Activated T-cell treated with anti-CD3 and anti-CD28 coated beads, Interleukin-2, amount 50 U/mL, for 72 hours (primary cell): Measurements from ENCODE around the gene PXDN. TPM values are rescaled to one million over a fixed set of nuclear protein-coding genes. Genes with fewer than 3 reads are reported as not detected.
"Not testable (repeated sequence)": the region's sequence is repeated elsewhere in the genome, so short reads cannot be mapped to it uniquely, and the experiment has no call there.

Experiments
- ATAC-seq, 2 donors: fragments of 150-1000 bp; cut with Tn5 transposase; replicated peaks in 1 of 2; 2 replicates each; pipeline ENCODE4 v1.10.0; 2021; ENCODE audit warnings: moderate library complexity in 2 of 2, mild to moderate bottlenecking in 1 of 2
- DNase-seq, 2 donors: peaks; one replicate each; pipeline ENCODE4 v3.0.0; 2021 to 2022; ENCODE audit warnings: mixed read lengths in 1 of 2
- H3K27ac Mint-ChIP-seq: one replicate; pipeline ENCODE4 v1.8.0; 2022; ENCODE audit warnings: mild to moderate bottlenecking, moderate library complexity, mixed read lengths
- H3K27me3 Mint-ChIP-seq: one replicate; pipeline ENCODE4 v1.8.0; 2022; ENCODE audit warnings: low read depth, mixed read lengths
- H3K36me3 Mint-ChIP-seq, 2 donors: one replicate each; pipeline ENCODE4 v1.8.0; 2022; ENCODE audit warnings: mixed read lengths in 2 of 2, mild to moderate bottlenecking in 1 of 2; ENCODE audit not compliant: insufficient read depth in 2 of 2
- H3K4me1 Mint-ChIP-seq: one replicate; pipeline ENCODE4 v1.8.0; 2022; ENCODE audit warnings: low read depth, mixed read lengths
- H3K4me3 Mint-ChIP-seq, 2 donors: one replicate each; pipeline ENCODE4 v1.8.0; 2022; ENCODE audit warnings: mild to moderate bottlenecking in 2 of 2, mixed read lengths in 2 of 2, moderate library complexity in 2 of 2
- H3K9me3 Mint-ChIP-seq, 2 donors: one replicate each; pipeline ENCODE4 v1.8.0; 2022; ENCODE audit warnings: mixed read lengths in 2 of 2
- total RNA-seq, 2 donors: library from RNA; stranded (reverse); gene quantifications; one replicate each; pipeline ENCODE4 v1.2.3, GENCODE V29; 2022

The PXDN gene
- total RNA-seq, 2 donors from 2014 or later = 0.25 to 1.8 TPM

DNA sequence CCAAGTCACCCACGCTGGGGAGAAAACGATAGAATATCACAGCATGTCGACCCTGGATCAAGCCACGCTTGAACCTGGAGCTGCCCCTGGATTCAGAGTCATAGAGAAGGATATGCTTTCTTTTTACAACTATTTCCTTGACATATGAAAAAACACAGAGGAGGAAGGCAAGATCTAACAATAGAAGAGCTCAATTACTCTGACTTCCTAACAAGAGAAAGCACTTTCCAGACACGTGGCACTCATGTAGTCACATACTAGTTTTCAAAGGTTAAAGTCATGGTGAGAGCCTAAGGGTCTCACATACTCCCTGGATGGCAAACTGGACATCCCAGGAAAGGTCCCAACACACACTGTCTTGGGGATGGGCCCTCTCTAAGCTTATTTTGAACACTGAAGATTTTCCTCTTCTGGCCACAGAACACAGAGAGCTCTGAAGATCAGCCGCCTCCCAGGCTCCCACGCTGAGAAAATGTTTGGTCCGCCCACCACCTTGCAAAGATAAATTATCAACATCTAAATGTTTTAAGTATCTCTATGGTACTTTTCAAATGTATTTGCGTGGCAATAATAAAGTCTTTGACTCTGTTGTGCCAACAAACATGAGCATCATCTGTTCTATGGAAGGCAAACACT is 4.9 kb downstream of the PXDN start:
- Mint-ChIP-seq H3K27me3 (peaks cover 20% of the 10 kb centered on the region), H3K4me1 (no peaks in the 10 kb centered on the region), H3K9me3 (no peaks in the 10 kb centered on the region), H3K4me3 (no peak overlapping the region), H3K36me3 (no peaks in the 10 kb centered on the region), H3K27ac (no peak overlapping the region)
- DNase-seq (no peak), ATAC-seq (no peak)

DNA sequence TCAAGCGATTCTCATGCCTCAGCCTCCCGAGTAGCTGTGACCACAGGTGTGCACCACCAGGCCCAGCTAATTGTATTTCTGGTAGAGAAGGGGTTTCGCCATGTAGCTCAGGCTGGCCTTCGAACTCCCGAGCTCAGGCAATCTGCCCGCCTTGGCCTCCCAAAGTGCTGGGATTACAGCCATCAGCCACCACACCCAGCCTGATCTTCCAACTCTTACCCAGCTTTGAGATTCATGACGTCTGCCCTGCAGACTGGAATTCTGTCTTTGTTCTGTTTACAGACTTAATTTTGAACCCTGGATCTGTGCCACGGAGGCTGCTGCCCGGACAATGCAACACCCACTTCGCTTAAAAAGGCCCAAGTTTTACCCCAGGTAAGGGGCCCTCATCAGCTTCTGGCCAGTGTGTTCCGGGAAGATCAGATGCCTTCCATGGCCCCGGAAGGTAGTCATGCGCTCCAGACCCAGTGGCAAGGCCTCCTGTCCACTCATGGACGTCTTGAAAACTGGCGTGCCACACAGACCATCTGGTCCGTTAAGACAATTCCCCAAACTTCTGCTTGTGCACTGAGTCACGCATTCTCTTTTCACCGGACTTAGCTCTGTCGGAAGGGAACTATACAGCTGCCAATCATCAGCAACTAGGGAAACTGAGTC is 5.5 kb downstream of the PXDN start:
- Mint-ChIP-seq H3K4me1 (no peaks in the 10 kb centered on the region), H3K27me3 (peaks cover 20% of the 10 kb centered on the region), H3K27ac (no peak overlapping the region), H3K9me3 (no peaks in the 10 kb centered on the region), H3K36me3 (no peaks in the 10 kb centered on the region), H3K4me3 (no peak overlapping the region)
- no peak for ATAC-seq
- DNase-seq = no peak

DNA sequence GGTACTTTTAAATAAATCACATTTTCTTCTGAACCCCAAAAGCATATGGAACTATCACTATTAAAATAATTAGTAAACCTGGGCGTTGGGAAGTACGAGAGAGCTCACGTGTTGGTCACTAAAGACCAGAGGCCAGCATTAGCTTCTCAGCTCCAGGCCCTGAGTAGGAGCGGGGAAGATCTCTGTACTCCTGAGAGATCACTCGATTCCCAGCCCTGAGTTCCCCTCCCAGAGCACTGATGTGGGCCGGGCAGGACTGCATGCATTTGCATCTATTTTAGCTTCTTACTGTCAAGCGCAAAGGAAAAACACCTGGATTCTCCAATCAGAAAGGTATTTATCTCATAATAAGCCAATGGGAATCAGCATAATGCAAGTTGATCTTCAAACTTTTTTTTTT is 6.2 kb downstream of the PXDN start:
- Mint-ChIP-seq H3K27ac (no peak overlapping the region), H3K4me1 (no peaks in the 10 kb centered on the region), H3K9me3 (no peaks in the 10 kb centered on the region), H3K4me3 (no peak overlapping the region), H3K36me3 (no peaks in the 10 kb centered on the region), H3K27me3 (peaks cover 19% of the 10 kb centered on the region)
- DNase-seq (no peak), ATAC-seq (no peak)

DNA sequence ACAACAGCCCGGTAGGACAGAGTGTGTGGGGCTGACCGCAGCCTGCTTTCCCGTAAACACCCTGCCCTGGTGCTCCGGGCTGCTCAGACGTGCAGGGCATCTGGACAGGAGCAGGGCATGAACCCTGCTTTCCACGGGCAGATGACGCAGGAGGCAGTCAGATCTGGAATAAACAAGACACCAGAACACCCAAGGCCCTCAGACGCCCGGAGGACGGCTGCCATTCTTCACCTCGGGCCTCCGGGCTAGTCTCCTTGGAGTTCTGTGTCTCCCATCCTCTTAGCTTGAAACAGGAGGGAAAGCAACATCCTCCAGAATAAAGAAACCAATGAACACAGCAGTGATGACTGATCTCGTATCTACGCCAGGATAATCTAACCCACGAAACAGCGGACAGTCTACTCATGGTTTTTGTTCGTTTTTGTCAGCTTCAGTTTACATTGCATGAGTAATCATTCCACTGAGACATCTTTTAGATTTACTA is 7.3 kb downstream of the PXDN start:
- ATAC-seq (no peak), DNase-seq (no peak)
- Mint-ChIP-seq H3K27ac (no peak overlapping the region), H3K36me3 (no peaks in the 10 kb centered on the region), H3K9me3 (no peaks in the 10 kb centered on the region), H3K4me1 (no peaks in the 10 kb centered on the region), H3K4me3 (no peak overlapping the region), H3K27me3 (peaks cover 10% of the 10 kb centered on the region)

DNA sequence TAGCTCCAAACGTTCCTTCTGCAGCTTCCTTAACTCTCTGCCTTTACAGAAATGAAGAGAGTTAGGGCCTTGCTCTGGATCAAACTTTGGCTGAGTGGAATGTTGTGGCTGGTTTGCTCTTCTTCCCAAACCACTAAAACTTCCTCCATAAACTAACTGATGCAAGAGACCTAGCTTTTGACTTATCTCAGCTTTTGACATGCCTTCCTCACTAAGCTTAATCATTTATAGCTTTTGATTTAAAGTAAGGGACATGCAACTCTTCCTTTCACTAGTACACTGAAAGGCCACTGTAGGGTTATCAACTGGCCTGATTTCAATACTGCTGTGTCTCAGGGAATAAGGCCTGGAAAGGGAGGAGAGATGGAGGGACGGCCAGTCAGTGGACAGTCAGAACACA is 8.3 kb downstream of the PXDN start:
- Mint-ChIP-seq H3K27me3 (peaks cover 6% of the 10 kb centered on the region), H3K4me1 (no peaks in the 10 kb centered on the region), H3K9me3 (no peaks in the 10 kb centered on the region), H3K4me3 (no peak overlapping the region), H3K27ac (no peak overlapping the region), H3K36me3 (no peaks in the 10 kb centered on the region)
- DNase-seq (no peak), ATAC-seq (no peak)

DNA sequence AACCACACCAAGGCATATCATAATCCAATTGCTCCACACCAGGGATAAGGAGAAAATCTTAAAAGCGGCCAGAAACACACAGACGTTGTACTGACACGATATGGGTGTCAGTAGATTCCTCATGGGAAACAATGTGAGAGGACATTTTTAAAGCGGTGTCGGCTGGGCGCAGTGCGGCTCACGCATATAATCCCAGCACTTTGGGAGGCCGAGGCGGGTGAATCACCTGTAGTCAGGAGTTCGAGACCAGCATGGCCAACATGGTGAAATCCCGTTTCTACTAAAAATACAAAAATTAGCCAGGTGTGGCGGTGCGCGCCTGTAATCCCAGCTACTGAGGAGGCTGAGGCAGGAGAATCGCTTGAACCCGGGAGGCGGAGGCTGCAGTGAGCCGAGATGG is 11.0 kb downstream of the PXDN start:
- H3K9me3 Mint-ChIP-seq, H3K36me3 Mint-ChIP-seq, ATAC-seq, H3K27ac Mint-ChIP-seq, H3K27me3 Mint-ChIP-seq, H3K4me3 Mint-ChIP-seq, H3K4me1 Mint-ChIP-seq, DNase-seq: not testable (repeated sequence)

DNA sequence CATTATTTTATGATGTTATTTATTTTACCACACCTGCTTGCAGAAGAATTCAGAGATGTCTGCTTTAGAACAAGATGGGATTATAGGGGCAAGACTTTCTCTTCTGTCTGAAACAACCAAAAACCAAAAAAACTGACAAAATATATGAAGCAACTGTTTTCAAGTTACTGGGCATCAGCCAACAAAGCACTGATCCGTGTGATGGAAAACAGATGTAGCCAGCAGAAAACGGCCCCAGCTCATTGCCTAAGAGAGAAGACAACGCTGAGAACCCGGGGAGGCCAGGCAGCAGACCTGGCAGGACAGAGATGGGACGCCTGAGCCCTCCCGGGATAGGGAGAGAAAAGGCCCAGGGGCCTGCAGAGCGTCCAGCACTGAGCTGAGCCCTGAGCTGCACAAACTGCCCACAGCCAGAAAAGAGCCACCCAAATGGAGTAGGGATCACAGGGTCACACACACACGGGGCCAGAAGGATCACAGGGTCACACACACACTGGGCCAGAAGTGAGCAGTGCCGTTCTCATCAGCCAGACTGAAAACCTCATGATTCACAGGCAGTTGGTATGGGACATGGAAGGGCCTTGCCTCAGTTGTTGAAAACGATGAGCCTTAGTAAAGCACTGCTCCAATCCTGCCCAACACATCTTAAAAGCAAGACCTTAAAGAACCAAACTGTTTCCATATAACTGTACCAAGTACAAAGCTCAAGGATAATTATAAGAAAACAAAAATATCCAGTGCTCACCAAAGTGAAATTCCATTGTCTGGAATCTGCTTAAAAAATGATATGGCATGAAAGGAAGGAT is 12.1 kb downstream of the PXDN start:
- Mint-ChIP-seq H3K27ac (no peak overlapping the region), H3K27me3 (peaks cover 6% of the 10 kb centered on the region), H3K4me3 (no peak overlapping the region), H3K4me1 (no peaks in the 10 kb centered on the region), H3K36me3 (no peaks in the 10 kb centered on the region), H3K9me3 (no peaks in the 10 kb centered on the region)
- no peak for DNase-seq
- no peak for ATAC-seq

DNA sequence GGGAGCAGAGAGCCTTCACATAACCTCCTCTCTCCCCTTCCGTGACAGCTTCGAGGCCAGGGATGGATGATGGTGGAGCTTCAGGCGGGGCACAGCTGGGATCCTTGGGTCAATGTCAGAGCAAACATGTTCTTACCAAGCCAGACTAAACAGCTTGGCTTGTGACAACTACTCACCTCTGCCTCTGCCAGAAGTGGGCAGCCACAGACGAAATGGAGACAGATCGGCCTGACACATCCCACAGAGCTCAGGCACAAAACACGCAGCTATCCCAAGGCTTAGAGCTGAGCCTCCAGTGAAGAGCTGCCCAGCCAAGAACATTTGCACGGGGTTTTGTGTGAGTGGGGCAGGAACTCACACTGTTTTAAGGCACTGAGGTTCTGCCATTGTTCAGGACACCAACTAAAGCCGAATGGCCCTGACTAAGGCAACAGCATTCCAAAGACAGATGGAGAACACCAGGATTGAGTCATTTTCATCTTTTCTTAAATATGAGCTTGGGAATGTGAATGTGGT is 12.8 kb downstream of the PXDN start:
- no peaks in the 10 kb centered on the region for H3K9me3 Mint-ChIP-seq
- DNase-seq = no peak
- no peak for ATAC-seq
- no peak overlapping the region for H3K4me3 Mint-ChIP-seq
- peaks cover 6% of the 10 kb centered on the region for H3K27me3 Mint-ChIP-seq
- no peaks in the 10 kb centered on the region for H3K4me1 Mint-ChIP-seq
- H3K36me3 Mint-ChIP-seq = no peaks in the 10 kb centered on the region
- H3K27ac Mint-ChIP-seq = no peak overlapping the region

DNA sequence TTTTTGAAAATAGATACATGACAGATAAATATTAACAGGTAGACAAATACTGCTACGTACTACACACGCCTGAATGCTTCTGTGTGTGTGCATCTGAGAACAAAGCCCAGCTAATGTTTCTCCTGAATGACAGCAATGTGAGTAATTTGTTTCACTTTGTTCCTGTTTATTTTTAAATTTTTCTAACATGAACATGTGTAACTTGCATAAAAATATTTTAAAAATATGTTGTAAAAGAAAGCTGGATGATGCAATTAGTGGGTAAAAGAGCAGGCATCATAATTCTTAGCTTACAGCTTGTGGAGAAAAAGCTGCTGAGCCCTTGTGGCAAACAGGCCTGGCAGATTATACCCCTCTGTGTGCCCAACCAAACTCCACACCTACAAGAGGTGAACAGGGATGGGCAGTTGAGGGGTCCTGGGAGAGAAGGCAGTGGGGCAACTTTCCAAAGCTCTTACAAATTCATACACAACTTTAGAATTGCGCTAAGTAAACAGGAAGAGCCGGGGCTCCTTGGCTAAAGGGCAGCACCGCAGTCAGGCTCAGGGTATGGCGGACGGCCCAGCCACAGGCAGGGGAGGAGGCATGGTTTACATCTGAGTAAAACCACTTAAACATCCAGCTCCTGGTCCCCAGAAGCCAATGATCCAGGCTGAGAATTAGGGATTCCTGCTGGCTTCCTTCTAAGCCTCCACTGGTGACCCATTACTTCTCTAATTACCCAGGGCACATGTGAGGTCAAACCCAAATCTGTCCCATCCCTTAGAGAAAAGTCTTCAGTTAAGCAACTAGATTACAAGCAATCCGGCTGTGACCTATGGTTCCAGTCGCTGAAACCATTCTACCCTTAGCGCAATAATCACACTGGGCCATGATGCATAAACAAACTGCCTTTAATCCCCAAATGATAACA is 14.0 kb downstream of the PXDN start:
- Mint-ChIP-seq H3K4me3 (no peak overlapping the region), H3K4me1 (no peaks in the 10 kb centered on the region), H3K36me3 (no peaks in the 10 kb centered on the region), H3K9me3 (no peaks in the 10 kb centered on the region), H3K27me3 (no peaks in the 10 kb centered on the region), H3K27ac (no peak overlapping the region)
- DNase-seq (no peak), ATAC-seq (no peak)

DNA sequence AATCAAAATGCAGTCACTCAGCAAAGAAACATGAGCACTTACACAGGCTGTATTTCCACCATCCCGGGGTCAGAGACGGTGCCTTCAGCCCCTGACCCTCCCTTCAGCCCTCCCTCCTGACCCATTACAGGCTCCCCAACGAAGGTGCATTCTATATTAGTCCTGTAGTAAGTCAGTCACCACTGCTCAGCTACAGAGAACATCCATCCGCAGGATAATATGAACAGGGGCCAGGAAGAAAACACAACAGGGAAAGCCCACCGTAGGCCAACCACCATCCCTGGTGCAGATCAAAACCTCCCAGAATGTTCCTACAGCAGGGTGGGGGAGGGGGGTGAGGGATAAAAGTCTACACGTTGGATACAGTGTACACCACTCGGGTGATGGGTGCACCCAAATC is 15.1 kb downstream of the PXDN start:
- Mint-ChIP-seq H3K27me3 (no peaks in the 10 kb centered on the region), H3K27ac (no peak overlapping the region), H3K4me1 (no peaks in the 10 kb centered on the region), H3K4me3 (no peak overlapping the region), H3K9me3 (no peaks in the 10 kb centered on the region), H3K36me3 (no peaks in the 10 kb centered on the region)
- ATAC-seq (no peak), DNase-seq (no peak)

DNA sequence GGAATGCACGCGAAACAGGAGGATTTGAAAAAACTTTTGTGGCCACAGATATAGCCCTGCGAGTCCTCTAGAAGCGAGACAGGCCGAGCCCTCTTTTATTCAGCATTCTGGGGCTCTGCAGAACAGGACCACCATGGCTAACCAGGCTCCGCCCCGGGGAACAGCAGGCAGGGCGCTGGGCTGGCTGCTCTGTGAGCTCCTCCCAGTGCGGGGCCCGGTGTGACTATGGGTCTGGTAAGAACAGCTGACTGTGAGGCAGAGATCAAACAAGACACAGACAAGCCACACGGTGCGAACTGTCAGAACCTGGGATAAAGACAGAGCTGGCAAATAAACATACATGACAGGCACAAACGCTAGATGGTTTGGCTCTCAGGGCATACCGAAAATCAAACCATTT is 15.5 kb downstream of the PXDN start:
- DNase-seq = no peak
- Mint-ChIP-seq H3K9me3 (no peaks in the 10 kb centered on the region), H3K4me1 (no peaks in the 10 kb centered on the region), H3K27me3 (no peaks in the 10 kb centered on the region), H3K27ac (no peak overlapping the region), H3K36me3 (no peaks in the 10 kb centered on the region), H3K4me3 (no peak overlapping the region)
- ATAC-seq = no peak

DNA sequence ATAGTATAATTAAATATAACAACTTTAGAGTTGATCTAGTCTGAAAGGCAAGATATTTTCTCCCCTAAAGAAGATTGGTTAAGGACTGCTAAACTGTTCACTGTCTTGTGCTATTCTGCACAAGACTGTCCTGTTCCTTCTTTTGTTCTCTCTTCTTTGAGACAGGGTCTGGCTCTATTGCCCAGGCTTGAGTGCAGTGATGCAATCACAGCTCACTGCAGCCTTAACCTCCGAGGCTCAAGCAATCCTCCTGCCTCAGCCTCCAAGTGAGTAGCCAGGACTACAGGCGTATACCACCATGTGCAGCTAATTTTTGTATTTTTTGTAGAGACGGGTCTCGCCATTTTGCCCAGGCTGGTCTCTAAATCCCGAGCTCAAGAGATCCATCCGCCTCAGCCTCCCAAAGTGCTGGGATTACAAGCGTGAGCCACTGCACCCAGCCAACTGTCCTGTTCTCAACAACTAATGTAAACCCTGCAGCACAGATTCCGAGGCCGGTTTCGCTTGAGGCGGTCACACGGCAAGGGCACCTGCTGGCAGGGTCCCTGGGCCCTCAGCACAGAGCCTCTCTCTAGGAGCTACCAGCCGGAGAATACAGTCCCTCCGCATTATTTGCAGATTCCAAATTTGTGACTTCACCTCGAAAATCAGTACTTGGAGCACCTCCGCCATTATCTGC is 16.4 kb downstream of the PXDN start:
- no peaks in the 10 kb centered on the region for H3K36me3 Mint-ChIP-seq
- H3K9me3 Mint-ChIP-seq = no peaks in the 10 kb centered on the region
- no peaks in the 10 kb centered on the region for H3K27me3 Mint-ChIP-seq
- ATAC-seq = no peak
- H3K4me1 Mint-ChIP-seq = no peaks in the 10 kb centered on the region
- DNase-seq = no peak
- H3K4me3 Mint-ChIP-seq = no peak overlapping the region
- no peak overlapping the region for H3K27ac Mint-ChIP-seq
